GM12873 (cell line): ENCODE data around the gene CNTLN.

Experiments
- CTCF ChIP-seq: IDR thresholded peaks from 2 replicates; pipeline ENCODE4 v1.5.1; 2012; ENCODE audit warnings: low read depth, mild to moderate bottlenecking, moderate library complexity, low read length, control low read depth; ENCODE audit not compliant: insufficient read depth; ENCODE audit errors: missing control alignments

Gene CNTLN

GRCh38 chr9:17191082-17191481 lies 56.2 kb downstream of the CNTLN start:
- TF ChIP-seq CTCF = no peak

GRCh38 chr9:17204611-17205152 lies 69.8 kb downstream of the CNTLN start:
- TF ChIP-seq CTCF = no peak

DNA sequence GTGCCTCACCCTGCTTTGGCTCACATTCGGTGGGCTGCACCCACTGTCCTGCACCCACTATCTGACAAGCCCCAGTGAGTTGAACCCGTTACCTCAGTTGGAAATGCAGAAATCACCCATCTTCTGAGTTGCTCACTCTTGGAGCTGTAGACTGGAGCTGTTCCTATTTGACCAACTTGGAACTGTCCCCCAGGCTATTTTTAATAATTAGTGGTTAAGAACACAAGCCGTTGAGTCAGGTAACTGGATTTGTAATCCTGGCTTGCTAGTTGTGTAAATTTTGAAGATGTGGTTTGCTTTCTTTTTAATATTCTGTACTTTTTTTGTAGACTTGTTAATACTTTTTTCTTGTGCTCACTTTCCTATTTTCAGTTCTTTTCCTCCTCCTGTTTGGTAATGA lies 81.2 kb downstream of the CNTLN start:
- TF ChIP-seq CTCF = no peak

GRCh38 chr9:17216646-17217045 lies 81.8 kb downstream of the CNTLN start:
- no peak for TF ChIP-seq CTCF

- TF ChIP-seq CTCF = no peak
Observed at GRCh38 chr9:17217272-17217671, 82.4 kb downstream of the CNTLN start.

GRCh38 chr9:17219261-17219660 lies 84.4 kb downstream of the CNTLN start:
- no peak for TF ChIP-seq CTCF

- TF ChIP-seq CTCF = no peak
Observed at GRCh38 chr9:17222932-17223331, 88.1 kb downstream of the CNTLN start.
